Mesenchymal stem cell (in vitro differentiated cells and primary cell): Measurements from ENCODE around the gene CSNK1A1L.

ENCODE experiments used
- DNase-seq: peaks from one replicate; pipeline ENCODE4 v3.0.0-alpha.2; 2013
- H2AFZ ChIP-seq: one replicate; pipeline ENCODE4 v1.6.1; 2013; ENCODE audit warnings: low read depth, mild to moderate bottlenecking, control low read depth, inconsistent platforms, low read length, moderate library complexity
- H2AK5ac ChIP-seq: 2 replicates; pipeline ENCODE4 v1.6.1; 2013; ENCODE audit warnings: low read length, moderate library complexity, mild to moderate bottlenecking, inconsistent platforms; ENCODE audit not compliant: severe bottlenecking
- H2BK120ac ChIP-seq: one replicate; pipeline ENCODE4 v1.6.1; 2013; ENCODE audit warnings: low read depth, mild to moderate bottlenecking, inconsistent platforms, low read length, moderate library complexity
- H2BK12ac ChIP-seq, 2 experiments: one replicate each; pipeline ENCODE4 v1.6.1; 2013; ENCODE audit warnings: inconsistent platforms in 2 of 2, low read length in 2 of 2, mild to moderate bottlenecking in 2 of 2, moderate library complexity in 2 of 2, control low read depth in 1 of 2
- H2BK15ac ChIP-seq: one replicate; pipeline ENCODE4 v1.6.1; 2013; ENCODE audit warnings: mild to moderate bottlenecking, low read depth, inconsistent platforms; ENCODE audit not compliant: poor library complexity, severe bottlenecking
- H2BK5ac ChIP-seq: 2 replicates; pipeline ENCODE4 v1.6.1; 2013; ENCODE audit warnings: low read depth, mild to moderate bottlenecking, low read length, control low read depth, inconsistent platforms; ENCODE audit not compliant: poor library complexity, severe bottlenecking
- H3K14ac ChIP-seq, 2 experiments: one replicate each; pipeline ENCODE4 v1.6.1; 2013; ENCODE audit warnings: inconsistent platforms in 2 of 2, low read length in 2 of 2, control low read depth in 1 of 2, mild to moderate bottlenecking in 1 of 2, moderate library complexity in 1 of 2
- H3K18ac ChIP-seq, 2 experiments: one replicate each; pipeline ENCODE4 v1.6.1; 2013; ENCODE audit warnings: inconsistent platforms in 2 of 2, low read length in 2 of 2, control low read depth in 1 of 2, low read depth in 1 of 2, mild to moderate bottlenecking in 1 of 2
- H3K23ac ChIP-seq, 2 experiments: one replicate each; pipeline ENCODE4 v1.6.1; 2013; ENCODE audit warnings: inconsistent platforms in 2 of 2, low read length in 2 of 2, mild to moderate bottlenecking in 2 of 2, moderate library complexity in 2 of 2, control low read depth in 1 of 2
- H3K27ac ChIP-seq: 2 replicates; pipeline ENCODE4 v1.5.1; 2013; ENCODE audit warnings: mild to moderate bottlenecking, moderate library complexity, low read length, control low read depth, inconsistent platforms; ENCODE audit not compliant: poor library complexity, severe bottlenecking
- H3K27me3 ChIP-seq, 2 experiments: 2 replicates each; pipeline versions ENCODE4 v1.6.1 to v1.7.0; 2013; ENCODE audit warnings: low read length in 2 of 2, mild to moderate bottlenecking in 2 of 2, moderate library complexity in 2 of 2, control low read depth in 1 of 2, inconsistent platforms in 1 of 2; ENCODE audit not compliant: control insufficient read depth in 1 of 2, insufficient read depth in 1 of 2
- H3K36me3 ChIP-seq, 2 experiments: 2 replicates each; pipeline versions ENCODE4 v1.6.1 to v1.7.0; 2013; ENCODE audit warnings: low read length in 2 of 2, control low read depth in 1 of 2, inconsistent platforms in 1 of 2, low read depth in 1 of 2, mild to moderate bottlenecking in 1 of 2; ENCODE audit not compliant: insufficient read depth in 2 of 2, control insufficient read depth in 1 of 2
- H3K4ac ChIP-seq, 2 experiments: one replicate each; pipeline ENCODE4 v1.6.1; 2013; ENCODE audit warnings: inconsistent platforms in 2 of 2, low read length in 2 of 2, mild to moderate bottlenecking in 2 of 2, moderate library complexity in 2 of 2, control low read depth in 1 of 2, low read depth in 1 of 2
- H3K4me1 ChIP-seq: 2 replicates; pipeline ENCODE4 v1.6.1; 2013; ENCODE audit warnings: low read depth, low read length, control low read depth; ENCODE audit not compliant: control insufficient read depth, insufficient read depth
- H3K4me2 ChIP-seq: 2 replicates; pipeline ENCODE4 v1.6.1; 2013; ENCODE audit warnings: low read length, mild to moderate bottlenecking, inconsistent platforms; ENCODE audit not compliant: poor library complexity, severe bottlenecking
- H3K4me3 ChIP-seq, 2 experiments: 2 replicates each; pipeline versions ENCODE4 v1.5.1 to v1.7.0; 2013; ENCODE audit warnings: low read length in 2 of 2, mild to moderate bottlenecking in 2 of 2, control low read depth in 1 of 2, low read depth in 1 of 2; ENCODE audit not compliant: insufficient read depth in 1 of 2
- H3K79me1 ChIP-seq: replicated peaks from 2 replicates; pipeline ENCODE4 v1.6.1; 2013; ENCODE audit warnings: mild to moderate bottlenecking, control low read depth, low read length, inconsistent platforms; ENCODE audit not compliant: poor library complexity, severe bottlenecking
- H3K9ac ChIP-seq: 2 replicates; pipeline ENCODE4 v1.7.0; 2013; ENCODE audit warnings: mild to moderate bottlenecking, low read length, moderate library complexity
- H3K9me3 ChIP-seq: 2 replicates; pipeline ENCODE4 v1.7.0; 2013; ENCODE audit warnings: mild to moderate bottlenecking, low read length; ENCODE audit not compliant: control insufficient read depth
- H4K8ac ChIP-seq: one replicate; pipeline ENCODE4 v1.6.1; 2013; ENCODE audit warnings: inconsistent platforms, mild to moderate bottlenecking, low read length, moderate library complexity
- H4K91ac ChIP-seq: one replicate; pipeline ENCODE4 v1.6.1; 2013; ENCODE audit warnings: mild to moderate bottlenecking, low read length, inconsistent platforms
- WGBS: methylation state at CpG from one replicate; pipeline ENCODE4 v1.1.7; 2013; ENCODE audit warnings: mixed read lengths; 5-methylcytosine and 5-hydroxymethylcytosine counted together

CSNK1A1L gene

DNA sequence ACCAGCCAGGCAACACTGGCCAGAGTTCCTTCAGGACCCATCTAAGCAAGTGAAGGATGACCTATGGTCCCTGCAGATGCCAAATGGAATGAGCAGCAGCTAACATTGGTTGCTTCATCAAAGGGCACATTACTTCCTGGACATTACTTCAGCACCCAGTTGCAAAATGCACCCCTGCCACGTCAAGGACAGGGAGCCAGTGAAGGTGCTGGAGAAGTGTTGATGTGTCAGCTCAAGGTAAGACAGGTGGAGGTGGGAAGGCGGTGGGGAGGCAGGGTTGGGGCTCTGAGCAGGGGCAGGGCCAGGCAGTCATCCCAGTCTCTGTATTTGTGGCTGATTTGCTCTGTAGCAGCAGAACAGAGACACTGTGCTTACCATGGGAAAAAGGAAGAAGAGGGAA, 14.6 kb downstream of the CSNK1A1L start:
- Histone ChIP-seq H3K27me3 (peaks cover 0 to 12% of the 10 kb centered on the region in 2 experiments), H4K8ac (no peak overlapping the region), H3K4me1 (no peaks in the 10 kb centered on the region), H2BK120ac (no peak overlapping the region), H2BK5ac (no peak overlapping the region), H3K23ac (peak overlapping the region in 1 of 2 experiments; percentile 42), H3K79me1 (no peaks in the 10 kb centered on the region), H3K14ac (no peak overlapping the region), H3K9ac (no peak overlapping the region), H2BK15ac (no peak overlapping the region), H3K4me3 (no peak overlapping the region), H4K91ac (peak overlapping the region; percentile 25), H2AK5ac (no peak overlapping the region), H2AFZ (no peak overlapping the region), H3K4ac (no peak overlapping the region), H3K36me3 (no peaks in the 10 kb centered on the region), H3K27ac (no peak overlapping the region), H3K18ac (no peak overlapping the region), H3K9me3 (no peaks in the 10 kb centered on the region), H2BK12ac (no peak overlapping the region), H3K4me2 (no peak overlapping the region)
- no peak for DNase-seq
- 72% methylated on average over 2 of the region's 2 CpGs for WGBS

DNA sequence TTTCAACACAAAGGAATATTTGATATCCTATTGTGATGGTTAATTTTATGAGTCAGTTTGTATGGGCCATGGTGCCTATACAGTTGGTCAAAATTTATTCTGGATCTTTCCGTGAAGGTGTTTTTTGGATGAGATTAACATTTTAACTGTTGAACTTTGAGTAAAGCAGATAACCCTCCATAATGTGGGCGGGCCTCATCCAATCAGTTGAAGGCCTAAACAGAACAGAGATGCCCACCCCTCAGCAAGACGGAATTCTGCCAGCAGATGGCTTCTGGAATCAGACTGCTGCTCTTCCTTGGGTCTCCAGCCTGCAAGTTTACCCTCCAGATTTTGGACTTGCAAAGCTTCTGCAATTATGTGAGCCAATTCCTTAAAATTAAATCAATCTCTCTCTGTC, 16.0 kb downstream of the CSNK1A1L start:
- Histone ChIP-seq H2AFZ (no peak overlapping the region), H2BK15ac (no peak overlapping the region), H3K18ac (no peak overlapping the region), H2BK12ac (no peak overlapping the region), H3K9me3 (no peaks in the 10 kb centered on the region), H3K4me2 (no peak overlapping the region), H2AK5ac (no peak overlapping the region), H3K14ac (no peak overlapping the region), H4K91ac (no peak overlapping the region), H4K8ac (no peak overlapping the region), H3K4ac (no peak overlapping the region), H3K4me3 (no peak overlapping the region), H2BK120ac (no peak overlapping the region), H3K9ac (no peak overlapping the region), H3K4me1 (no peaks in the 10 kb centered on the region), H3K27me3 (peaks cover 0 to 12% of the 10 kb centered on the region in 2 experiments), H3K79me1 (no peaks in the 10 kb centered on the region), H3K27ac (no peak overlapping the region), H3K23ac (no peak overlapping the region), H3K36me3 (no peaks in the 10 kb centered on the region), H2BK5ac (no peak overlapping the region)
- DNase-seq: no peak
- WGBS: 92% methylated on average over 3 of the region's 3 CpGs

DNA sequence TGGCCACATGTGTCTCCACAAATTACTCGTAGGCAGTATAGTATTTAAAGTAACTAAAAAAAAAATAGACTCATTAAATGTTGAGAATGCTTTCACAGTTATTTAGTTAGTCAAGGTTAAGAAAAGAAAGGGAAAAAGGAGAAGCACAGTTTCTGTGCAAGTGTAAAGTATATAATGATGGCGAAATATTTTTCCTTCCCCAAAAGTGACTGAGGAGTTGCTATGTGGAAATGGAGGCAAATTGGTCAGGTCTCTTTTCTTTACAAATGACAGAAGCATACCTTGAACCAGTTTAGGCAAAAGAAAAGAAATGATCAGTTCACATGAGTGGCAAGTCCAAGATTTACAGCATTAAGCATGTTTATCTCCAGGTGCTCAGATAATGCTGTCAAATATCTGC, 18.0 kb downstream of the CSNK1A1L start:
- no peaks in the 10 kb centered on the region for H3K79me1 ChIP-seq
- no peak overlapping the region for H3K23ac ChIP-seq
- H2BK5ac ChIP-seq: no peak overlapping the region
- H3K18ac ChIP-seq: no peak overlapping the region
- no peak overlapping the region for H2AFZ ChIP-seq
- H2BK120ac ChIP-seq: no peak overlapping the region
- no peak for DNase-seq
- no peaks in the 10 kb centered on the region for H3K9me3 ChIP-seq
- H2BK15ac ChIP-seq: no peak overlapping the region
- WGBS: 100% methylated on average over 1 of the region's 2 CpGs
- no peak overlapping the region for H3K27ac ChIP-seq
- peaks cover 0 to 12% of the 10 kb centered on the region in 2 experiments for H3K27me3 ChIP-seq
- no peak overlapping the region for H4K8ac ChIP-seq
- no peak overlapping the region for H3K9ac ChIP-seq
- no peak overlapping the region for H3K4ac ChIP-seq
- H4K91ac ChIP-seq: no peak overlapping the region
- no peak overlapping the region for H3K4me2 ChIP-seq
- no peaks in the 10 kb centered on the region for H3K36me3 ChIP-seq
- no peak overlapping the region for H2BK12ac ChIP-seq
- H3K4me1 ChIP-seq: no peaks in the 10 kb centered on the region
- no peak overlapping the region for H3K14ac ChIP-seq
- no peak overlapping the region for H3K4me3 ChIP-seq
- no peak overlapping the region for H2AK5ac ChIP-seq

DNA sequence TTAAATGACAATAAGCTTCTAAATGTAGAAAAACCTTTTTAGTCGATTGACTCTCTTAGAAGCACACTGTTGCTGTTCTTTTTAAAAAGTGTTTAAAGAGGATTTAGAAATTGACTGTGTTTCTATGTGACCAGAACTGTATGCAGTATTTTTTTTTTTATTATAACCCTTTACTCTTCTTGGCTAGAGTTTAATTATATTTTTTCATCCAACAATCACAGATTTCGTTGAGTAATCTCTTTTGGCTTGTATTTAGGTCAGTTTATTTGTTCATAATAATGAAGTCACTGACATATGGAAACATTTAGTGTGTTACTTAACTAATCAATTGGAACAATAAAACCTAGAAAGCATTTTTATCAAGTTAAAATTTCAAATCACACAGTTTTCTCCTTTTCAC, 19.9 kb downstream of the CSNK1A1L start:
- H3K4me2 ChIP-seq: no peak overlapping the region
- H2BK120ac ChIP-seq: no peak overlapping the region
- no peaks in the 10 kb centered on the region for H3K36me3 ChIP-seq
- no peak overlapping the region for H2BK5ac ChIP-seq
- H3K9ac ChIP-seq: peak overlapping the region; percentile 27
- H3K23ac ChIP-seq: no peak overlapping the region
- no peak for DNase-seq
- H2AFZ ChIP-seq: no peak overlapping the region
- no peak overlapping the region for H3K4ac ChIP-seq
- no peak overlapping the region for H2AK5ac ChIP-seq
- H3K4me3 ChIP-seq: peak overlapping the region in 1 of 2 experiments; percentile 6
- H3K27me3 ChIP-seq: peaks cover 0 to 5% of the 10 kb centered on the region in 2 experiments
- H3K18ac ChIP-seq: no peak overlapping the region
- H2BK15ac ChIP-seq: no peak overlapping the region
- H3K9me3 ChIP-seq: no peaks in the 10 kb centered on the region
- no peak overlapping the region for H4K8ac ChIP-seq
- WGBS: no CpG with 5 or more reads among the region's 2 CpGs
- H2BK12ac ChIP-seq: no peak overlapping the region
- H3K14ac ChIP-seq: no peak overlapping the region
- no peaks in the 10 kb centered on the region for H3K79me1 ChIP-seq
- no peaks in the 10 kb centered on the region for H3K4me1 ChIP-seq
- no peak overlapping the region for H3K27ac ChIP-seq
- no peak overlapping the region for H4K91ac ChIP-seq
